SK-N-SH treated with all-trans-retinoic acid at 6 μM for 48 hours (cell line): Measurements from ENCODE around the gene ATF2.

Experiments used
- ATAC-seq: fragments of 200-7000 bp; cut with Tn5 transposase; 3 replicates; pipeline ENCODE4 v1.9.1; 2020; ENCODE audit warnings: mild to moderate bottlenecking, moderate library complexity
- ARNTL ChIP-seq: fragments of 450-650 bp; formaldehyde crosslinking; IDR thresholded peaks from 2 replicates; pipeline ENCODE4 v1.5.0; 2020; ENCODE audit warnings: low read depth, mild to moderate bottlenecking, moderate library complexity, borderline replicate concordance
- CSDC2 ChIP-seq: fragments of 250-450 bp; sonication (Bioruptor Pico); IDR thresholded peaks from 2 replicates; pipeline ENCODE4 v1.5.0; 2020; ENCODE audit warnings: mild to moderate bottlenecking, moderate library complexity
- GLIS3 ChIP-seq: fragments of 250-450 bp; sonication (Bioruptor Pico); IDR thresholded peaks from 2 replicates; pipeline ENCODE4 v1.5.0; 2020; ENCODE audit warnings: mild to moderate bottlenecking, moderate library complexity
- ISL1 ChIP-seq: fragments of 250-450 bp; sonication (Bioruptor Pico); IDR thresholded peaks from 2 replicates; pipeline ENCODE4 v2.1.2; 2022; ENCODE audit warnings: mild to moderate bottlenecking, moderate library complexity
- OSR1 ChIP-seq: fragments of 250-450 bp; sonication (Bioruptor Pico); IDR thresholded peaks from 2 replicates; pipeline ENCODE4 v1.8.0; 2022; ENCODE audit warnings: moderate library complexity, mild to moderate bottlenecking, inconsistent platforms
- PPARA ChIP-seq: fragments of 250-450 bp; sonication (Bioruptor Pico); IDR thresholded peaks from 2 replicates; pipeline ENCODE4 v1.5.0; 2020; ENCODE audit warnings: mild to moderate bottlenecking, borderline replicate concordance
- RARB ChIP-seq: fragments of 250-450 bp; sonication (Bioruptor Pico); IDR thresholded peaks from 2 replicates; pipeline ENCODE4 v1.8.0; 2021; ENCODE audit warnings: mild to moderate bottlenecking, moderate library complexity
- SNAI2 ChIP-seq: fragments of 250-450 bp; sonication (Bioruptor Pico); IDR thresholded peaks from 2 replicates; pipeline ENCODE4 v1.5.0; 2020; ENCODE audit warnings: mild to moderate bottlenecking, moderate library complexity
- TCF4 ChIP-seq: fragments of 250-450 bp; sonication (Bioruptor Pico); IDR thresholded peaks from 2 replicates; pipeline ENCODE4 v1.8.0; 2021; ENCODE audit warnings: mild to moderate bottlenecking, moderate library complexity, borderline replicate concordance
- TOX ChIP-seq: fragments of 250-450 bp; sonication (Bioruptor Pico); IDR thresholded peaks from 2 replicates; pipeline ENCODE4 v1.8.0; 2021; ENCODE audit warnings: mild to moderate bottlenecking, moderate library complexity, borderline replicate concordance
- ZC3H10 ChIP-seq: fragments of 250-450 bp; sonication (Bioruptor Pico); IDR thresholded peaks from 2 replicates; pipeline ENCODE4 v1.5.1; 2021; ENCODE audit warnings: mild to moderate bottlenecking, moderate library complexity
- ZFP3 ChIP-seq: fragments of 250-450 bp; sonication (Bioruptor Pico); IDR thresholded peaks from 2 replicates; pipeline ENCODE4 v1.5.0; 2020; ENCODE audit warnings: mild to moderate bottlenecking, moderate library complexity
- ZFP30 ChIP-seq: fragments of 450-650 bp; formaldehyde crosslinking; IDR thresholded peaks from 2 replicates; pipeline ENCODE4 v1.5.0; 2022; ENCODE audit warnings: mild to moderate bottlenecking, moderate library complexity
- ZNF565 ChIP-seq: fragments of 450-650 bp; formaldehyde crosslinking; conservative IDR thresholded peaks from 2 replicates; pipeline ENCODE4 v1.5.0; 2020; ENCODE audit warnings: low read depth, mild to moderate bottlenecking, moderate library complexity
- ZNF70 ChIP-seq: fragments of 450-650 bp; formaldehyde crosslinking; IDR thresholded peaks from 2 replicates; pipeline ENCODE4 v1.5.0; 2020; ENCODE audit warnings: mild to moderate bottlenecking, moderate library complexity
- ZNF8 ChIP-seq: fragments of 450-650 bp; formaldehyde crosslinking; IDR thresholded peaks from 2 replicates; pipeline ENCODE4 v1.5.0; 2020; ENCODE audit warnings: mild to moderate bottlenecking, moderate library complexity
- TF ChIP-seq, protein P1 (sequence below): fragments of 250-450 bp; sonication (Bioruptor Pico); IDR thresholded peaks from 2 replicates; pipeline ENCODE4 v1.8.0; 2021; ENCODE audit warnings: low read depth, mild to moderate bottlenecking, moderate library complexity, borderline replicate concordance
- TF ChIP-seq, protein P2 (sequence below): fragments of 250-450 bp; sonication (Bioruptor Pico); IDR thresholded peaks from 2 replicates; pipeline ENCODE4 v1.8.0; 2020; ENCODE audit warnings: mild to moderate bottlenecking, moderate library complexity, borderline replicate concordance
- TF ChIP-seq, protein P3 (sequence below): fragments of 250-450 bp; sonication (Bioruptor Pico); IDR thresholded peaks from 2 replicates; pipeline ENCODE4 v1.5.1; 2021; ENCODE audit warnings: mild to moderate bottlenecking, moderate library complexity
- TF ChIP-seq, protein P4 (sequence below): fragments of 250-450 bp; sonication (Bioruptor Pico); IDR thresholded peaks from 2 replicates; pipeline ENCODE4 v1.5.1; 2020; ENCODE audit warnings: low read depth, mild to moderate bottlenecking, moderate library complexity
- TF ChIP-seq, protein P5 (sequence below): fragments of 250-450 bp; sonication (Bioruptor Pico); IDR thresholded peaks from 2 replicates; pipeline ENCODE4 v1.5.0; 2020; ENCODE audit warnings: mild to moderate bottlenecking, moderate library complexity

ATF2 gene

DNA sequence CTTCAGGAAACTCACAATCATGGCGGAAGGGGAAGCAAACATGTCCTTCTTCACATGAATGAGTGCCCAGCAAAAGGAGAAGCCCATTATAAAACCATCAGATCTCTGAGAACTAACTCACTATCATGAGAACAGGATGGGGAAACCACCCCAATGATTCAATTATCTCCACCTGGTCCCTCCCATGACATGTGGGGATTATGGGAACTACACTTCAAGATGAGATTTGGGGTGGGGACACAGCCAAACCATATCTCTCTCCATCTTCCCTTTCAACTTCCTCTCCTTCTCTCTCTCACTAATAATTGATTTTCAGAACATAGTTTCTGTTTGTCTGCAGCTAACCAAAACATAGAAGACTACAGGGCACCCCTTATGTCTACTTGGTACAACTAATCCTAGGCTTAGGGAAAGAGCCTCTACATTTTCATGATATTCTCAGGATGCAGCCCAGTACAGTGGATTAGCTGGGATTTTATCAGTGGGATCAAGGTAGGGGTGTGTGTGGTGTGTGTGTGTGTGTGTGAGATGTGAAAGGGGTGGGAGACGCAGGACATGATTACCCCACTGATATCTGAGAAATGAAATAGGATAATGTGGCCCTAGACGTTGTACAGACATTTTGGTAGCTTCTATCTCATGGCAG lies 2.8 kb upstream of the ATF2 start:
- ATAC-seq = no peak
- TF ChIP-seq TCF4 (no peak), ZNF565 (CRISPR knock-in tag) (no peak), PPARA (CRISPR knock-in tag) (no peak), ZC3H10 (no peak), TOX (CRISPR knock-in tag) (no peak)
- TF ChIP-seq, protein P1, sequence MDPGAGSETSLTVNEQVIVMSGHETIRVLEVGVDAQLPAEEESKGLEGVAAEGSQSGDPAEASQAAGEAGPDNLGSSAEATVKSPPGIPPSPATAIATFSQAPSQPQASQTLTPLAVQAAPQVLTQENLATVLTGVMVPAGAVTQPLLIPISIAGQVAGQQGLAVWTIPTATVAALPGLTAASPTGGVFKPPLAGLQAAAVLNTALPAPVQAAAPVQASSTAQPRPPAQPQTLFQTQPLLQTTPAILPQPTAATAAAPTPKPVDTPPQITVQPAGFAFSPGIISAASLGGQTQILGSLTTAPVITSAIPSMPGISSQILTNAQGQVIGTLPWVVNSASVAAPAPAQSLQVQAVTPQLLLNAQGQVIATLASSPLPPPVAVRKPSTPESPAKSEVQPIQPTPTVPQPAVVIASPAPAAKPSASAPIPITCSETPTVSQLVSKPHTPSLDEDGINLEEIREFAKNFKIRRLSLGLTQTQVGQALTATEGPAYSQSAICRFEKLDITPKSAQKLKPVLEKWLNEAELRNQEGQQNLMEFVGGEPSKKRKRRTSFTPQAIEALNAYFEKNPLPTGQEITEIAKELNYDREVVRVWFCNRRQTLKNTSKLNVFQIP (CRISPR knock-in tag) = no peak
- TF ChIP-seq, protein P2, sequence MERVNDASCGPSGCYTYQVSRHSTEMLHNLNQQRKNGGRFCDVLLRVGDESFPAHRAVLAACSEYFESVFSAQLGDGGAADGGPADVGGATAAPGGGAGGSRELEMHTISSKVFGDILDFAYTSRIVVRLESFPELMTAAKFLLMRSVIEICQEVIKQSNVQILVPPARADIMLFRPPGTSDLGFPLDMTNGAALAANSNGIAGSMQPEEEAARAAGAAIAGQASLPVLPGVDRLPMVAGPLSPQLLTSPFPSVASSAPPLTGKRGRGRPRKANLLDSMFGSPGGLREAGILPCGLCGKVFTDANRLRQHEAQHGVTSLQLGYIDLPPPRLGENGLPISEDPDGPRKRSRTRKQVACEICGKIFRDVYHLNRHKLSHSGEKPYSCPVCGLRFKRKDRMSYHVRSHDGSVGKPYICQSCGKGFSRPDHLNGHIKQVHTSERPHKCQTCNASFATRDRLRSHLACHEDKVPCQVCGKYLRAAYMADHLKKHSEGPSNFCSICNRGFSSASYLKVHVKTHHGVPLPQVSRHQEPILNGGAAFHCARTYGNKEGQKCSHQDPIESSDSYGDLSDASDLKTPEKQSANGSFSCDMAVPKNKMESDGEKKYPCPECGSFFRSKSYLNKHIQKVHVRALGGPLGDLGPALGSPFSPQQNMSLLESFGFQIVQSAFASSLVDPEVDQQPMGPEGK (CRISPR knock-in tag) = no peak

DNA sequence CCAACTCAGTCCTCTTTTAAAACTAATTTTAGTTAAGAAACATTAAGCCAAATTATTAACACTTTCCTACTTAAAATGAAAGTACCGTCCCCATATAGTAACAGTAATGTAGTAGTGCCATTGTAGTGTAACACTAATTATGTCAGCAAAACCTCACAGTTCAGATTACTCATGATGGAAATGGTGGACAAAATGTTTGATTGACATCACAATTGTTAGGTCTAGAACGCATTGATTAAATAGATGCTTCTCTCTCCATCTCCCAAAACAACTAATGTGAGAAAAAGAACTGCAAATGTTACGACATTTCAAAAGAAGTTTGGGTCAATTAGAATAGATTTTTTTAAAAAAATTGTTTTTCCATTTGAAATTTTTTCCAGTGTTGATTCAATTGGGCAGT lies 1.2 kb upstream of the ATF2 start:
- TF ChIP-seq, protein P3, sequence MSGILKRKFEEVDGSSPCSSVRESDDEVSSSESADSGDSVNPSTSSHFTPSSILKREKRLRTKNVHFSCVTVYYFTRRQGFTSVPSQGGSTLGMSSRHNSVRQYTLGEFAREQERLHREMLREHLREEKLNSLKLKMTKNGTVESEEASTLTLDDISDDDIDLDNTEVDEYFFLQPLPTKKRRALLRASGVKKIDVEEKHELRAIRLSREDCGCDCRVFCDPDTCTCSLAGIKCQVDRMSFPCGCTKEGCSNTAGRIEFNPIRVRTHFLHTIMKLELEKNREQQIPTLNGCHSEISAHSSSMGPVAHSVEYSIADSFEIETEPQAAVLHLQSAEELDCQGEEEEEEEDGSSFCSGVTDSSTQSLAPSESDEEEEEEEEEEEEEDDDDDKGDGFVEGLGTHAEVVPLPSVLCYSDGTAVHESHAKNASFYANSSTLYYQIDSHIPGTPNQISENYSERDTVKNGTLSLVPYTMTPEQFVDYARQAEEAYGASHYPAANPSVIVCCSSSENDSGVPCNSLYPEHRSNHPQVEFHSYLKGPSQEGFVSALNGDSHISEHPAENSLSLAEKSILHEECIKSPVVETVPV (CRISPR knock-in tag) = no peak
- no peak for TF ChIP-seq ISL1 (CRISPR knock-in tag)
- no peak for TF ChIP-seq ZC3H10
- TF ChIP-seq, protein P2 (CRISPR knock-in tag) = no peak
- no peak for TF ChIP-seq ZNF565 (CRISPR knock-in tag)
- no peak for TF ChIP-seq RARB
- TF ChIP-seq OSR1 (CRISPR knock-in tag) = no peak
- no peak for TF ChIP-seq ZFP3 (CRISPR knock-in tag)
- TF ChIP-seq, protein P1 (CRISPR knock-in tag) = no peak
- TF ChIP-seq TCF4 = no peak
- TF ChIP-seq PPARA (CRISPR knock-in tag) = no peak
- no peak for TF ChIP-seq TOX (CRISPR knock-in tag)
- TF ChIP-seq ZNF8 (CRISPR knock-in tag) = no peak
- no peak for TF ChIP-seq ZNF70
- no peak for TF ChIP-seq ZFP30
- TF ChIP-seq SNAI2 = no peak
- no peak for TF ChIP-seq CSDC2
- no peak for TF ChIP-seq ARNTL

DNA sequence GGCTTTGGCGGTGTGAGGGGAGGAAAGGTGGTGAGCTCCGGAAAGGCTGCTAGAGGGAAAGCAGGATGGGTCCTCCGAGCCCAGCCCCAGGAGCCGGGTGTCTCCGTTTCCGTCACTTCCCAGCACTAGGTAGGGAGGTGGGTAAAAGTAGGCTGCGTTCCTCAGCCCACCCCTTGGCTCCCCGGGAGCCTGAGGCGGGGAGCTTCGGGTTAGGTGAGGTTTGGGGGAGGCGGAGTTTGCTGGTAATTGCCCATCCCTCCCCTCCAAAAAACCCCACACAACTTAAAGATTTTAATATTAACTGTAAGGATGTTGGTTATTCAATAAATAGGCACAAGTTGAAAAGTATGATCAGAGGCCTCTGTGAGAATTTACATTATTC lies 552 bp upstream of the ATF2 start:
- TF ChIP-seq, protein P4, sequence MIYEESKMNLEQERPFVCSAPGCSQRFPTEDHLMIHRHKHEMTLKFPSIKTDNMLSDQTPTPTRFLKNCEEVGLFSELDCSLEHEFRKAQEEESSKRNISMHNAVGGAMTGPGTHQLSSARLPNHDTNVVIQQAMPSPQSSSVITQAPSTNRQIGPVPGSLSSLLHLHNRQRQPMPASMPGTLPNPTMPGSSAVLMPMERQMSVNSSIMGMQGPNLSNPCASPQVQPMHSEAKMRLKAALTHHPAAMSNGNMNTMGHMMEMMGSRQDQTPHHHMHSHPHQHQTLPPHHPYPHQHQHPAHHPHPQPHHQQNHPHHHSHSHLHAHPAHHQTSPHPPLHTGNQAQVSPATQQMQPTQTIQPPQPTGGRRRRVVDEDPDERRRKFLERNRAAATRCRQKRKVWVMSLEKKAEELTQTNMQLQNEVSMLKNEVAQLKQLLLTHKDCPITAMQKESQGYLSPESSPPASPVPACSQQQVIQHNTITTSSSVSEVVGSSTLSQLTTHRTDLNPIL (CRISPR knock-in tag) = no peak
- no peak for TF ChIP-seq ZC3H10
- TF ChIP-seq ARNTL = no peak
- no peak for TF ChIP-seq SNAI2
- TF ChIP-seq, protein P5, sequence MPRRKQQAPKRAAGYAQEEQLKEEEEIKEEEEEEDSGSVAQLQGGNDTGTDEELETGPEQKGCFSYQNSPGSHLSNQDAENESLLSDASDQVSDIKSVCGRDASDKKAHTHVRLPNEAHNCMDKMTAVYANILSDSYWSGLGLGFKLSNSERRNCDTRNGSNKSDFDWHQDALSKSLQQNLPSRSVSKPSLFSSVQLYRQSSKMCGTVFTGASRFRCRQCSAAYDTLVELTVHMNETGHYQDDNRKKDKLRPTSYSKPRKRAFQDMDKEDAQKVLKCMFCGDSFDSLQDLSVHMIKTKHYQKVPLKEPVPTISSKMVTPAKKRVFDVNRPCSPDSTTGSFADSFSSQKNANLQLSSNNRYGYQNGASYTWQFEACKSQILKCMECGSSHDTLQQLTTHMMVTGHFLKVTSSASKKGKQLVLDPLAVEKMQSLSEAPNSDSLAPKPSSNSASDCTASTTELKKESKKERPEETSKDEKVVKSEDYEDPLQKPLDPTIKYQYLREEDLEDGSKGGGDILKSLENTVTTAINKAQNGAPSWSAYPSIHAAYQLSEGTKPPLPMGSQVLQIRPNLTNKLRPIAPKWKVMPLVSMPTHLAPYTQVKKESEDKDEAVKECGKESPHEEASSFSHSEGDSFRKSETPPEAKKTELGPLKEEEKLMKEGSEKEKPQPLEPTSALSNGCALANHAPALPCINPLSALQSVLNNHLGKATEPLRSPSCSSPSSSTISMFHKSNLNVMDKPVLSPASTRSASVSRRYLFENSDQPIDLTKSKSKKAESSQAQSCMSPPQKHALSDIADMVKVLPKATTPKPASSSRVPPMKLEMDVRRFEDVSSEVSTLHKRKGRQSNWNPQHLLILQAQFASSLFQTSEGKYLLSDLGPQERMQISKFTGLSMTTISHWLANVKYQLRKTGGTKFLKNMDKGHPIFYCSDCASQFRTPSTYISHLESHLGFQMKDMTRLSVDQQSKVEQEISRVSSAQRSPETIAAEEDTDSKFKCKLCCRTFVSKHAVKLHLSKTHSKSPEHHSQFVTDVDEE (CRISPR knock-in tag) = no peak
- TF ChIP-seq PPARA (CRISPR knock-in tag) = no peak
- no peak for TF ChIP-seq RARB
- no peak for TF ChIP-seq ZFP3 (CRISPR knock-in tag)
- no peak for TF ChIP-seq ZNF565 (CRISPR knock-in tag)
- no peak for TF ChIP-seq TCF4
- TF ChIP-seq, protein P3 (CRISPR knock-in tag) = no peak
- no peak for TF ChIP-seq ZNF70
- no peak for TF ChIP-seq GLIS3 (CRISPR knock-in tag)
- no peak for TF ChIP-seq CSDC2
- no peak for TF ChIP-seq ISL1 (CRISPR knock-in tag)
- ATAC-seq = no peak; the same call in 2 of the 3 replicates

More for the DNA sequence above, 1.2 kb upstream of the ATF2 start:
- no peak for ATAC-seq
